ENCODE results near the gene CD101.

DNA sequence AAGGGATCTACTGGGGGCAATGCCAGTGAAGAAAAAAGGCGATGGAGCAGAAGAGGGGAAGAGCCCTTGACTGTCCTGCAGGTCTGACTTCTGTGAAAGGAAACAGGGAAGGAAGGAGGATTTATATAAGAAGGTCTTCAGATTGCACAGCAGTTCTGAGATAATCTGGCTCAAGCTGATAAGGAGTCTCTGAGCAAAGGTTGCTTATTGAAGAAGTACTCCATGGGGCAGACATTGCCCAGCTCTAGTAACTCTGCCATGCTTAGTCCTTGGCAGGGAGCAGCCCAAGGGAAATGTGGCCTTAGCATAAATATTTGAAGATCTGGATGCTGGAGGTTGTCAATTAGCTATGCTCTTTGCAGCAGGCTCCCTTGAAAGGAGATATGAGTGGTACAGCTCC is 42.7 kb downstream of the CD101 start:
- TF ChIP-seq EZH2phosphoT487 (IDR thresholded peaks at IDR 0.05; ENCODE audit: unreplicated experiment) (no peak), ZNF331 (CRISPR knock-in tag; IDR thresholded peaks at IDR 0.05; ENCODE audit: low read depth) (no peak), POLR2AphosphoS5 (IDR thresholded peaks at IDR 0.05; ENCODE audit: low read depth) (no peak), EZH2 (IDR thresholded peaks at IDR 0.05; ENCODE audit: low read depth, unreplicated experiment) (no peak), JUNB (IDR thresholded peaks at IDR 0.05; ENCODE audit: unreplicated experiment) (no peak)
- TF ChIP-seq, protein P1, sequence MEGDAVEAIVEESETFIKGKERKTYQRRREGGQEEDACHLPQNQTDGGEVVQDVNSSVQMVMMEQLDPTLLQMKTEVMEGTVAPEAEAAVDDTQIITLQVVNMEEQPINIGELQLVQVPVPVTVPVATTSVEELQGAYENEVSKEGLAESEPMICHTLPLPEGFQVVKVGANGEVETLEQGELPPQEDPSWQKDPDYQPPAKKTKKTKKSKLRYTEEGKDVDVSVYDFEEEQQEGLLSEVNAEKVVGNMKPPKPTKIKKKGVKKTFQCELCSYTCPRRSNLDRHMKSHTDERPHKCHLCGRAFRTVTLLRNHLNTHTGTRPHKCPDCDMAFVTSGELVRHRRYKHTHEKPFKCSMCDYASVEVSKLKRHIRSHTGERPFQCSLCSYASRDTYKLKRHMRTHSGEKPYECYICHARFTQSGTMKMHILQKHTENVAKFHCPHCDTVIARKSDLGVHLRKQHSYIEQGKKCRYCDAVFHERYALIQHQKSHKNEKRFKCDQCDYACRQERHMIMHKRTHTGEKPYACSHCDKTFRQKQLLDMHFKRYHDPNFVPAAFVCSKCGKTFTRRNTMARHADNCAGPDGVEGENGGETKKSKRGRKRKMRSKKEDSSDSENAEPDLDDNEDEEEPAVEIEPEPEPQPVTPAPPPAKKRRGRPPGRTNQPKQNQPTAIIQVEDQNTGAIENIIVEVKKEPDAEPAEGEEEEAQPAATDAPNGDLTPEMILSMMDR (conservative IDR thresholded peaks at IDR 0.05; ENCODE audit: low read depth in 2 of 2): no peak
- TF ChIP-seq, protein P2, sequence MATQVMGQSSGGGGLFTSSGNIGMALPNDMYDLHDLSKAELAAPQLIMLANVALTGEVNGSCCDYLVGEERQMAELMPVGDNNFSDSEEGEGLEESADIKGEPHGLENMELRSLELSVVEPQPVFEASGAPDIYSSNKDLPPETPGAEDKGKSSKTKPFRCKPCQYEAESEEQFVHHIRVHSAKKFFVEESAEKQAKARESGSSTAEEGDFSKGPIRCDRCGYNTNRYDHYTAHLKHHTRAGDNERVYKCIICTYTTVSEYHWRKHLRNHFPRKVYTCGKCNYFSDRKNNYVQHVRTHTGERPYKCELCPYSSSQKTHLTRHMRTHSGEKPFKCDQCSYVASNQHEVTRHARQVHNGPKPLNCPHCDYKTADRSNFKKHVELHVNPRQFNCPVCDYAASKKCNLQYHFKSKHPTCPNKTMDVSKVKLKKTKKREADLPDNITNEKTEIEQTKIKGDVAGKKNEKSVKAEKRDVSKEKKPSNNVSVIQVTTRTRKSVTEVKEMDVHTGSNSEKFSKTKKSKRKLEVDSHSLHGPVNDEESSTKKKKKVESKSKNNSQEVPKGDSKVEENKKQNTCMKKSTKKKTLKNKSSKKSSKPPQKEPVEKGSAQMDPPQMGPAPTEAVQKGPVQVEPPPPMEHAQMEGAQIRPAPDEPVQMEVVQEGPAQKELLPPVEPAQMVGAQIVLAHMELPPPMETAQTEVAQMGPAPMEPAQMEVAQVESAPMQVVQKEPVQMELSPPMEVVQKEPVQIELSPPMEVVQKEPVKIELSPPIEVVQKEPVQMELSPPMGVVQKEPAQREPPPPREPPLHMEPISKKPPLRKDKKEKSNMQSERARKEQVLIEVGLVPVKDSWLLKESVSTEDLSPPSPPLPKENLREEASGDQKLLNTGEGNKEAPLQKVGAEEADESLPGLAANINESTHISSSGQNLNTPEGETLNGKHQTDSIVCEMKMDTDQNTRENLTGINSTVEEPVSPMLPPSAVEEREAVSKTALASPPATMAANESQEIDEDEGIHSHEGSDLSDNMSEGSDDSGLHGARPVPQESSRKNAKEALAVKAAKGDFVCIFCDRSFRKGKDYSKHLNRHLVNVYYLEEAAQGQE (IDR thresholded peaks at IDR 0.05; ENCODE audit: unreplicated experiment): no peak
- TF ChIP-seq, protein P3, sequence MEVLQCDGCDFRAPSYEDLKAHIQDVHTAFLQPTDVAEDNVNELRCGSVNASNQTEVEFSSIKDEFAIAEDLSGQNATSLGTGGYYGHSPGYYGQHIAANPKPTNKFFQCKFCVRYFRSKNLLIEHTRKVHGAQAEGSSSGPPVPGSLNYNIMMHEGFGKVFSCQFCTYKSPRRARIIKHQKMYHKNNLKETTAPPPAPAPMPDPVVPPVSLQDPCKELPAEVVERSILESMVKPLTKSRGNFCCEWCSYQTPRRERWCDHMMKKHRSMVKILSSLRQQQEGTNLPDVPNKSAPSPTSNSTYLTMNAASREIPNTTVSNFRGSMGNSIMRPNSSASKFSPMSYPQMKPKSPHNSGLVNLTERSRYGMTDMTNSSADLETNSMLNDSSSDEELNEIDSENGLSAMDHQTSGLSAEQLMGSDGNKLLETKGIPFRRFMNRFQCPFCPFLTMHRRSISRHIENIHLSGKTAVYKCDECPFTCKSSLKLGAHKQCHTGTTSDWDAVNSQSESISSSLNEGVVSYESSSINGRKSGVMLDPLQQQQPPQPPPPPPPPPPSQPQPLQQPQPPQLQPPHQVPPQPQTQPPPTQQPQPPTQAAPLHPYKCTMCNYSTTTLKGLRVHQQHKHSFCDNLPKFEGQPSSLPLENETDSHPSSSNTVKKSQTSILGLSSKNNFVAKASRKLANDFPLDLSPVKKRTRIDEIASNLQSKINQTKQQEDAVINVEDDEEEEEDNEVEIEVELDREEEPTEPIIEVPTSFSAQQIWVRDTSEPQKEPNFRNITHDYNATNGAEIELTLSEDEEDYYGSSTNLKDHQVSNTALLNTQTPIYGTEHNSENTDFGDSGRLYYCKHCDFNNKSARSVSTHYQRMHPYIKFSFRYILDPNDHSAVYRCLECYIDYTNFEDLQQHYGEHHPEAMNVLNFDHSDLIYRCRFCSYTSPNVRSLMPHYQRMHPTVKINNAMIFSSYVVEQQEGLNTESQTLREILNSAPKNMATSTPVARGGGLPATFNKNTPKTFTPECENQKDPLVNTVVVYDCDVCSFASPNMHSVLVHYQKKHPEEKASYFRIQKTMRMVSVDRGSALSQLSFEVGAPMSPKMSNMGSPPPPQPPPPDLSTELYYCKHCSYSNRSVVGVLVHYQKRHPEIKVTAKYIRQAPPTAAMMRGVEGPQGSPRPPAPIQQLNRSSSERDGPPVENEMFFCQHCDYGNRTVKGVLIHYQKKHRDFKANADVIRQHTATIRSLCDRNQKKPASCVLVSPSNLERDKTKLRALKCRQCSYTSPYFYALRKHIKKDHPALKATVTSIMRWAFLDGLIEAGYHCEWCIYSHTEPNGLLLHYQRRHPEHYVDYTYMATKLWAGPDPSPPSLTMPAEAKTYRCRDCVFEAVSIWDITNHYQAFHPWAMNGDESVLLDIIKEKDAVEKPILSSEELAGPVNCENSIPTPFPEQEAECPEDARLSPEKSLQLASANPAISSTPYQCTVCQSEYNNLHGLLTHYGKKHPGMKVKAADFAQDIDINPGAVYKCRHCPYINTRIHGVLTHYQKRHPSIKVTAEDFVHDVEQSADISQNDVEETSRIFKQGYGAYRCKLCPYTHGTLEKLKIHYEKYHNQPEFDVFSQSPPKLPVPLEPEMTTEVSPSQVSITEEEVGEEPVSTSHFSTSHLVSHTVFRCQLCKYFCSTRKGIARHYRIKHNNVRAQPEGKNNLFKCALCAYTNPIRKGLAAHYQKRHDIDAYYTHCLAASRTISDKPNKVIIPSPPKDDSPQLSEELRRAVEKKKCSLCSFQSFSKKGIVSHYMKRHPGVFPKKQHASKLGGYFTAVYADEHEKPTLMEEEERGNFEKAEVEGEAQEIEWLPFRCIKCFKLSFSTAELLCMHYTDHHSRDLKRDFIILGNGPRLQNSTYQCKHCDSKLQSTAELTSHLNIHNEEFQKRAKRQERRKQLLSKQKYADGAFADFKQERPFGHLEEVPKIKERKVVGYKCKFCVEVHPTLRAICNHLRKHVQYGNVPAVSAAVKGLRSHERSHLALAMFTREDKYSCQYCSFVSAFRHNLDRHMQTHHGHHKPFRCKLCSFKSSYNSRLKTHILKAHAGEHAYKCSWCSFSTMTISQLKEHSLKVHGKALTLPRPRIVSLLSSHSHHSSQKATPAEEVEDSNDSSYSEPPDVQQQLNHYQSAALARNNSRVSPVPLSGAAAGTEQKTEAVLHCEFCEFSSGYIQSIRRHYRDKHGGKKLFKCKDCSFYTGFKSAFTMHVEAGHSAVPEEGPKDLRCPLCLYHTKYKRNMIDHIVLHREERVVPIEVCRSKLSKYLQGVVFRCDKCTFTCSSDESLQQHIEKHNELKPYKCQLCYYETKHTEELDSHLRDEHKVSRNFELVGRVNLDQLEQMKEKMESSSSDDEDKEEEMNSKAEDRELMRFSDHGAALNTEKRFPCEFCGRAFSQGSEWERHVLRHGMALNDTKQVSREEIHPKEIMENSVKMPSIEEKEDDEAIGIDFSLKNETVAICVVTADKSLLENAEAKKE (CRISPR knock-in tag; IDR thresholded peaks at IDR 0.05): no peak

Data from GM23338 (cell line).